Measurements from ENCODE around the gene ERF. TPM values are rescaled to one million over a fixed set of nuclear protein-coding genes. Genes with fewer than 3 reads are reported as not detected.

Gene ERF
- total RNA-seq, 2 experiments from 2014 or later: 65.5 to 66.4 TPM

- ChIA-PET POLR2A (interaction anchor here (2.1 to 2.3 kb wide), 2 partner anchors 11 to 36 kb away, joined by 8 to 11 read pairs; no protein-coding TSS in a partner anchor), CTCF (interaction anchor here (2.5 kb wide), 1 partner anchor 11 kb away, joined by 8 read pairs; no protein-coding TSS in a partner anchor)
- Mint-ChIP-seq H3K4me1 (peaks cover 59% of the 10 kb centered on the region), H3K9me3 (ENCODE audit: low read depth) (no peaks in the 10 kb centered on the region), H3K4me3 (no peak overlapping the region), H3K27ac (peak overlapping the region; percentile 74), H3K27me3 (no peaks in the 10 kb centered on the region), H3K36me3 (ENCODE audit: low read depth) (peaks cover 5% of the 10 kb centered on the region)
- DNase-seq (peak; percentile 61), ATAC-seq (no peak)
- intact Hi-C loops (cut with DNase I, micrococcal nuclease): loop anchor here (5.0 kb wide), 5 partner anchors 84 to 1019 kb away; partner anchors contain the start of genes ARHGEF1 (in 1 of the 2), HNRNPUL1 (in 1 of the 2) and ZNF574 (in 1 of the 2)
Measured at GRCh38 chr19:42281146-42281826, 26.4 kb upstream of the ERF start.

- ChIA-PET CTCF (interaction anchor here (2.5 to 2.7 kb wide), 2 partner anchors 11 to 36 kb away, joined by 8 to 50 read pairs; partner anchors contain the start of gene GSK3A), POLR2A (interaction anchor here (2.3 kb wide), 3 partner anchors 11 to 38 kb away, joined by 8 to 26 read pairs (median 10); partner anchors contain the start of genes CIC and GSK3A)
- H3K4me3 Mint-ChIP-seq: no peak overlapping the region
- DNase-seq (no peak), ATAC-seq (no peak)
- H3K9me3 Mint-ChIP-seq (ENCODE audit: low read depth): no peaks in the 10 kb centered on the region
- no peak overlapping the region for H3K27ac Mint-ChIP-seq
- H3K27me3 Mint-ChIP-seq: no peaks in the 10 kb centered on the region
- H3K36me3 Mint-ChIP-seq (ENCODE audit: low read depth): peaks cover 9% of the 10 kb centered on the region
- intact Hi-C loops (cut with DNase I, micrococcal nuclease): loop anchor here (1.0 to 5.0 kb wide), 8 partner anchors 12 to 1018 kb away; partner anchors contain the start of genes ARHGEF1 (in 1 of the 2), HNRNPUL1 (in 1 of the 2) and ZNF574 (in 1 of the 2)
- H3K4me1 Mint-ChIP-seq: peaks cover 59% of the 10 kb centered on the region
Measured at GRCh38 chr19:42280815-42281145, 25.9 kb upstream of the ERF start.

- ATAC-seq (peak; percentile 43), DNase-seq (peak; percentile 92)
- no peaks in the 10 kb centered on the region for H3K9me3 Mint-ChIP-seq (ENCODE audit: low read depth)
- CTCF ChIA-PET: interaction anchor here (0.6 to 2.7 kb wide), 16 partner anchors 10 to 204 kb away, joined by 3 to 50 read pairs (median 4); partner anchors contain the start of genes CIC, ERF, GSK3A and ZNF526
- H3K4me1 Mint-ChIP-seq: peaks cover 59% of the 10 kb centered on the region
- H3K4me3 Mint-ChIP-seq: no peak overlapping the region
- no peaks in the 10 kb centered on the region for H3K27me3 Mint-ChIP-seq
- intact Hi-C loops (cut with DNase I, micrococcal nuclease): loop anchor here (1.0 to 5.0 kb wide), 9 partner anchors 10 to 1018 kb away; partner anchors contain the start of genes ARHGEF1 (in 1 of the 2), HNRNPUL1 (in 1 of the 2) and ZNF574 (in 1 of the 2)
- peak overlapping the region; percentile 89 for H3K27ac Mint-ChIP-seq
- peaks cover 9% of the 10 kb centered on the region for H3K36me3 Mint-ChIP-seq (ENCODE audit: low read depth)
- POLR2A ChIA-PET: interaction anchor here (1.0 to 2.3 kb wide), 5 partner anchors 10 to 37 kb away, joined by 3 to 26 read pairs (median 8); partner anchors contain the start of genes CIC, GSK3A and PRR19
Measured at GRCh38 chr19:42279902-42280814, 25.2 kb upstream of the ERF start.

DNA sequence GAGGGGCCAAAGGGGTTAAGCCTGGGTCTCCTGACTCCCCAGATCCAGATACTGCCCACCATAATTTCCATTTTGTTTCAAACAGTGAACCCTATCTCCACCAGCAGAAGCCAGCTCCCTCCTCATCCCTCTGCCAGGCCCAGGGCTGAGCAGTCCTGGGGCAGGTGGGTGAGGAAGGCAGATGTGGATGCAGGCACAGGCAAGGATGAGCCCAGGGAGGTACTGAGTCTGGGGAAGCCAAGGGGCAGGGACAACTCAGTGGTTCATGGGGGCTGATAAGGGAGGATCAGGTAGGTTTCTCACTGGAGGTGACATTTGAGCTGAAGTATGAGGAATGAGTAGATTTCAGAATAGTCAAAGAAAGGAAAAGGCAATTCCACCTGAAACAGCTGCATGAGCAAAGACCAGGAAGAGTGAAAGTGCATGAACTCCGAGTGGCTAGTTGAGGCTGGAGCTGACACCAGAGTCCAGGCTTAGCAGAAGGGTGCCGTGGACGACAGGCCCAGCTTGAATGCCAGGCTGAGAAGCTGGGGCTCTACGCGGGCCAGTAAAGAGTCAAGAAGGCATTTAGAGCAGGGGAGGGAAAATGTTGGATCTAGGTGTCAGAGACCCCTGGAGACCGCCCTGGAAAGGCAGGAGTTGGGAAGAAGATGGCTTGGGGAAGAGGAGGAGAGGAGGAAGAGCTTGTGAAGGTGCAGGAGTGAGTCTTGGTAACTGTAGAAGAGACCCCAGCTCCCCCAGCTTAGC lies 24.4 kb upstream of the ERF start:
- intact Hi-C loops (cut with DNase I, micrococcal nuclease): loop anchor here in 1 of 2 experiments (1.0 kb wide), 1 partner anchor 9 kb away; no protein-coding TSS in a partner anchor
- Mint-ChIP-seq H3K9me3 (ENCODE audit: low read depth) (no peaks in the 10 kb centered on the region), H3K36me3 (ENCODE audit: low read depth) (peaks cover 14% of the 10 kb centered on the region), H3K4me3 (no peak overlapping the region), H3K27me3 (no peaks in the 10 kb centered on the region), H3K27ac (peak overlapping the region; percentile 89), H3K4me1 (peaks cover 61% of the 10 kb centered on the region)
- no peak for ATAC-seq
- POLR2A ChIA-PET: interaction anchor here (1.0 to 2.3 kb wide), 5 partner anchors 9 to 36 kb away, joined by 3 to 26 read pairs (median 8); partner anchors contain the start of genes CIC, GSK3A and PRR19
- DNase-seq: no peak
- CTCF ChIA-PET: interaction anchor here (0.6 to 2.7 kb wide), 17 partner anchors 9 to 203 kb away, joined by 3 to 50 read pairs (median 4); partner anchors contain the start of genes CIC, ERF, GSK3A and ZNF526

DNA sequence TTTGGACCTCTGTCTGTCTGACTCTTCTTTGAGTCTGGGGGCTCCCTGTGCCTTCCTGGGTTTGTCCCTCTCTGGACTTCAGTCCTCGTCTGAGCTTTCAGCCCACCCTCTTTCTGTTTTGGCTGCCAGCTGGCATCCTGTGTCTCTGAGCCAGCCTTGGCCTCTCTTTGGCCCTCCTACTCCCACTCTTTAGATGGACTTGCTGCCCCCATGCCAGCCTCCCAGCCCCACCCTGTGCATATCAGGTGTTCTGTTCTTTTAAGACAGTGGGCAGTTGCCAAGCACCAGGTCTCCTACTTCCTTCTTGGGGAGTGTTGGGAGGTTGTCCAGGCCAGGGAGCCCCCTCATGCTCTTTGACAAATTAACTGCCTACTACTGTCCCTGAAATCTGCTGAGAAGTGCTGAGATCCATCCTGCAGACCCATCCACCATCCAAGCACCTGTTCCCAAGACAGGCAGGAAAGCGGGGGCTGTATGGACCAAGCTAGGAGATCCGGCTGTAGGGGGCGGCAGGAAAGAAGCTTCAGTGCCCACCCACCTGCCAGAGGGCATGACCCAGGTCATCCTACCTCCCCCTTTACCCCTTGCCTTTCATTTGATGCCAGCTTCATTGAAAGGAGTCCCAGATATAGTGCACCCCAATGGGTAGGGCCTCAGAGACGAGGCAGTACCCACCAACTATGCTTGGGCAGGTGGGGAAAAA lies 23.7 kb upstream of the ERF start:
- DNase-seq: no peak
- Mint-ChIP-seq H3K9me3 (ENCODE audit: low read depth) (no peaks in the 10 kb centered on the region), H3K4me3 (no peak overlapping the region), H3K27ac (peak overlapping the region; percentile 89), H3K27me3 (no peaks in the 10 kb centered on the region), H3K36me3 (ENCODE audit: low read depth) (peaks cover 18% of the 10 kb centered on the region), H3K4me1 (peaks cover 61% of the 10 kb centered on the region)
- ChIA-PET POLR2A (interaction anchor here (1.7 to 2.3 kb wide), 3 partner anchors 9 to 36 kb away, joined by 6 to 26 read pairs (median 10); partner anchors contain the start of genes CIC and GSK3A), CTCF (interaction anchor here (0.9 to 2.7 kb wide), 12 partner anchors 8 to 200 kb away, joined by 3 to 50 read pairs (median 6); partner anchors contain the start of genes CIC, ERF, GSK3A and ZNF526)
- ATAC-seq: no peak
- intact Hi-C loops (cut with DNase I, micrococcal nuclease): loop anchor here in 1 of 2 experiments (1.0 kb wide), 1 partner anchor 8 kb away; no protein-coding TSS in a partner anchor

DNA sequence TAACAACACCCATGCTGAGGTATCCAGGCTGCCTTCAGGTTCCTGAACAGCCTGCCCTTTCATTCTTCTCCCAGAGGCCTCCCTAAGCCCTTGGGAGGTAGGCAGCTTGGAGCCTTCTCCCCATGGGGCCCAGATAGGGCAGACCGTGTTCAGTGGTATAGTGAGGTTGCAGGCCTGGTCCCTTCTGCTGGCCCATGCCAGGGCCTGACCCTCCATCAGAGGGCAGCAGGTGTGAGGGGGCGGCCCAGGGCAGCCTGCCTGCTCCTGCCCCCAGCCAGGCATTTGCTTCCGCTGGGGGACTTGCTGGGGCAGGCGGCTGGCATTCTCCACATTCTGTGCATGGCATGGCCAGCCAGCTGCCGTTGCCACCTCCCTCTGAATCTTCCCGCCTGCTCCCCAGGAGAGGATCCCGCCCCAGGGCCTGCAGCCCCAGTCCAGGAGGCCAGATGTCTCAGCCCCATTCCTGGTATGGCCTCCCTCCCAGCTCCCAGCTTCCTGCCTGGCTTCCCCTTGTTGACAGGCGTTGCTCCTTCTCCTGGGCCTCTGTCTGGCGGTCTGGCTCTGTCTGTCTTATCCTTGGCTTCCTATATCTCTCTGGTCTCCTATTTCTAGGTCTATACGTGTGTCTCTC lies 23.0 kb upstream of the ERF start:
- no peak overlapping the region for H3K4me3 Mint-ChIP-seq
- CTCF ChIA-PET: interaction anchor here (0.9 to 2.7 kb wide), 3 partner anchors 8 to 52 kb away, joined by 3 to 50 read pairs (median 34); partner anchors contain the start of genes CIC and GSK3A
- DNase-seq: no peak
- H3K27me3 Mint-ChIP-seq: no peaks in the 10 kb centered on the region
- peaks cover 61% of the 10 kb centered on the region for H3K4me1 Mint-ChIP-seq
- H3K27ac Mint-ChIP-seq: peak overlapping the region; percentile 34
- intact Hi-C loops (cut with DNase I, micrococcal nuclease): no loop called here
- H3K36me3 Mint-ChIP-seq (ENCODE audit: low read depth): peaks cover 21% of the 10 kb centered on the region
- POLR2A ChIA-PET: no interaction called here
- no peaks in the 10 kb centered on the region for H3K9me3 Mint-ChIP-seq (ENCODE audit: low read depth)
- no peak for ATAC-seq

GRCh38 chr19:42276821-42277220 lies 21.9 kb upstream of the ERF start:
- peak; percentile 44 for ATAC-seq
- Mint-ChIP-seq H3K27ac (peak overlapping the region; percentile 76), H3K4me1 (peaks cover 52% of the 10 kb centered on the region), H3K4me3 (no peak overlapping the region), H3K9me3 (ENCODE audit: low read depth) (no peaks in the 10 kb centered on the region), H3K36me3 (ENCODE audit: low read depth) (peaks cover 21% of the 10 kb centered on the region), H3K27me3 (no peaks in the 10 kb centered on the region)
- ChIA-PET POLR2A (interaction anchor here (0.7 kb wide), 1 partner anchor 34 kb away, joined by 3 read pairs; no protein-coding TSS in a partner anchor), CTCF (interaction anchor here (0.6 kb wide), 2 partner anchors 27 to 113 kb away, joined by 3 read pairs; no protein-coding TSS in a partner anchor)
- DNase-seq: peak; percentile 60
- intact Hi-C loops (cut with DNase I, micrococcal nuclease): no loop called here

DNA sequence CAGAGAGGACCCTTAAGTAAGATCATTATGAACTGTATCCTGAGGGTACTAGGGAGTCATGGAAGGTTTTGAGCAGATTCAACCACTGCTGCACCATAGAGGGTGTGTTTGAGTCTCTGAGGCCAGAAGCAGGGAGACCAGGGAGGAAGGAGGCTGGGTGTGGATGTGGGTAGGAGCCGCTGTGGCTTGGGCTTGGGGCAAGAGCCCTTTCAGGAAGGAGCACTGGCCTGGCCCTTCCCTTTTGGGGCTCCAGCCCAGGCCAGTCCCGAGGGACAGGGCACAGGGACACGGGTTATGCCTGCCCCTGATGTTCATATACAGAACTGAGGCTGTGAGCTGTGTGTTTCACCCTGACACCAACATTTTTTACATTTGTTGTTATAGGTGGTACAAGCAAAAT lies 21.4 kb upstream of the ERF start:
- Mint-ChIP-seq H3K27me3 (no peaks in the 10 kb centered on the region), H3K9me3 (ENCODE audit: low read depth) (no peaks in the 10 kb centered on the region), H3K36me3 (ENCODE audit: low read depth) (peaks cover 25% of the 10 kb centered on the region), H3K27ac (peak overlapping the region; percentile 76), H3K4me3 (peak overlapping the region; percentile 1), H3K4me1 (peaks cover 53% of the 10 kb centered on the region)
- ChIA-PET POLR2A (interaction anchor here (0.7 kb wide), 1 partner anchor 33 kb away, joined by 3 read pairs; no protein-coding TSS in a partner anchor), CTCF (interaction anchor here (0.6 to 1.2 kb wide), 3 partner anchors 22 to 33 kb away, joined by 3 to 5 read pairs (median 3); no protein-coding TSS in a partner anchor)
- DNase-seq (no peak), ATAC-seq (no peak)
- intact Hi-C loops (cut with DNase I, micrococcal nuclease): no loop called here

DNA sequence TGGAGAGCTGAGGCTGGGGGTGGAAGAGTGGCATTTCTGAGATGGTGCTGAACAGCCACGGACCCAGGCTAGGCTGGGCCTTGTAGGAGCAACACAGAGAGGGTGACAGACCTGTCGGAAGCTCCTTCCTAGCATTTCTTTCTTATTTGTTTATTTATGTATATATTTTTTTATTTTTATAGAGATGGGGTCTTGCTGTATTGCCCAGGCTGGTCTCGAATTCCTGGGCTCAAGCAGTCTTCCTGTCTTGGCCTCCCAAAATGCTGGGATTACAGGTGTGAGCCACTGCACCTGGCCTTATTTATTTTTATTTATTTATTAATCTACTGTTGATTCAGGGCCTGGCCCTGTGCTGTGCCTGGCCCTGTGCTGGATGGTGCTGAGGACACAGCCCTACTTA lies 20.6 kb upstream of the ERF start:
- POLR2A ChIA-PET: interaction anchor here (1.6 kb wide), 1 partner anchor 32 kb away, joined by 5 read pairs; no protein-coding TSS in a partner anchor

More for the DNA sequence above, 20.6 kb upstream of the ERF start:
- Mint-ChIP-seq H3K4me1 (peaks cover 55% of the 10 kb centered on the region), H3K9me3 (ENCODE audit: low read depth) (no peaks in the 10 kb centered on the region), H3K27me3 (no peaks in the 10 kb centered on the region), H3K27ac (peak overlapping the region; percentile 76), H3K4me3 (no peak overlapping the region), H3K36me3 (ENCODE audit: low read depth) (peaks cover 28% of the 10 kb centered on the region)
- ATAC-seq: no peak
- DNase-seq: no peak
- CTCF ChIA-PET: interaction anchor here (1.2 kb wide), 1 partner anchor 23 kb away, joined by 5 read pairs; no protein-coding TSS in a partner anchor
- intact Hi-C loops (cut with DNase I, micrococcal nuclease): no loop called here
